SK-MEL-5 (cell line): ENCODE data around the gene FAM118A. TPM values are rescaled to one million over a fixed set of nuclear protein-coding genes. Genes with fewer than 3 reads are reported as not detected.
"Not testable (repeated sequence)": the region's sequence is repeated elsewhere in the genome, so short reads cannot be mapped to it uniquely, and the experiment has no call there.

Experiments used
- DNase-seq: peaks from one replicate; pipeline ENCODE4 v3.0.0-alpha.2; 2016; ENCODE audit warnings: low read depth, low spot score
- in situ Hi-C: cut with HindIII; loops from 2 replicates; pipeline ENCODE4 v1.10.0; 2016; ENCODE audit warnings: low sequenced_read_pairs, high pct_unique_total_duplicates, low pct_unique_long_range_greater_than_20kb
- total RNA-seq: library from RNA; depleted of rRNA; stranded (reverse); fragments of >200 nt; shearing (Covaris generic); gene quantifications from 2 replicates; pipeline ENCODE4 v1.2.3, GENCODE V29; 2014

Gene FAM118A
- total RNA-seq, 1 experiment from 2014 or later = 18.2 TPM

GRCh38 chr22:45318558-45319323 lies 9.0 kb downstream of the FAM118A start:
- in situ Hi-C loops = no loop called here
- no peak for DNase-seq

- no peak for DNase-seq
- in situ Hi-C loops = no loop called here
Observed at GRCh38 chr22:45319324-45319685, 9.6 kb downstream of the FAM118A start.

- in situ Hi-C loops = no loop called here
- no peak for DNase-seq
Observed at GRCh38 chr22:45320357-45320976, 10.7 kb downstream of the FAM118A start.

- no peak for DNase-seq
- in situ Hi-C loops = no loop called here
Observed at GRCh38 chr22:45321827-45322226, 12.1 kb downstream of the FAM118A start.

GRCh38 chr22:45322873-45323525 lies 13.3 kb downstream of the FAM118A start:
- in situ Hi-C loops = no loop called here

GRCh38 chr22:45323695-45324094 lies 14.0 kb downstream of the FAM118A start:
- in situ Hi-C loops = no loop called here
- DNase-seq = no peak

More at GRCh38 chr22:45322873-45323525, 13.3 kb downstream of the FAM118A start:
- no peak for DNase-seq

GRCh38 chr22:45324311-45324711 lies 14.6 kb downstream of the FAM118A start:
- in situ Hi-C loops = no loop called here
- DNase-seq = no peak

- in situ Hi-C loops, DNase-seq: not testable (repeated sequence)
Observed at GRCh38 chr22:45328261-45328660, 18.5 kb downstream of the FAM118A start.

GRCh38 chr22:45328822-45329529 lies 19.2 kb downstream of the FAM118A start:
- DNase-seq = peak; percentile 70
- in situ Hi-C loops = no loop called here

- DNase-seq = peak; percentile 94
- in situ Hi-C loops = no loop called here
Observed at GRCh38 chr22:45329530-45329936, 19.8 kb downstream of the FAM118A start.

GRCh38 chr22:45330548-45330947 lies 20.8 kb downstream of the FAM118A start:
- in situ Hi-C loops = no loop called here
- DNase-seq = no peak

GRCh38 chr22:45331486-45331885 lies 21.8 kb downstream of the FAM118A start:
- in situ Hi-C loops = no loop called here
- DNase-seq = no peak

- DNase-seq = no peak
- in situ Hi-C loops = no loop called here
Observed at GRCh38 chr22:45332001-45332400, 22.3 kb downstream of the FAM118A start.

- no peak for DNase-seq
- in situ Hi-C loops = no loop called here
Observed at GRCh38 chr22:45334068-45334467, 24.3 kb downstream of the FAM118A start.

- DNase-seq = no peak
- in situ Hi-C loops = no loop called here
Observed at GRCh38 chr22:45334528-45334927, 24.8 kb downstream of the FAM118A start.

- in situ Hi-C loops = no loop called here
- DNase-seq = no peak
Observed at GRCh38 chr22:45335021-45335818, 25.5 kb downstream of the FAM118A start.

- DNase-seq = no peak
- in situ Hi-C loops = no loop called here
Observed at GRCh38 chr22:45335854-45336522, 26.3 kb downstream of the FAM118A start.
